WI38 (cell line): Measurements from ENCODE around the gene FAM131C.

ENCODE experiments used
- H3K4me3 ChIP-seq: 2 replicates; pipeline ENCODE4 v1.5.1; 2011; ENCODE audit warnings: low read depth, mild to moderate bottlenecking, control low read depth, low read length
- TF ChIP-seq, protein P1 (sequence below): IDR thresholded peaks from 2 replicates; pipeline ENCODE4 v1.5.1; 2012; ENCODE audit warnings: low read depth, mild to moderate bottlenecking, control low read depth, low read length

Gene FAM131C, protein sequence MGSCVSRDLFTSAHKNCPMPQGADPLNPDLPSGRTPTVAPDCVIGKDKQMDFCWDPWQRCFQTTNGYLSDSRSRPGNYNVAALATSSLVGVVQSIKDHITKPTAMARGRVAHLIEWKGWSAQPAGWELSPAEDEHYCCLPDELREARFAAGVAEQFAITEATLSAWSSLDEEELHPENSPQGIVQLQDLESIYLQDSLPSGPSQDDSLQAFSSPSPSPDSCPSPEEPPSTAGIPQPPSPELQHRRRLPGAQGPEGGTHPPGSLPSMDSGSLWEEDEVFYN

DNA sequence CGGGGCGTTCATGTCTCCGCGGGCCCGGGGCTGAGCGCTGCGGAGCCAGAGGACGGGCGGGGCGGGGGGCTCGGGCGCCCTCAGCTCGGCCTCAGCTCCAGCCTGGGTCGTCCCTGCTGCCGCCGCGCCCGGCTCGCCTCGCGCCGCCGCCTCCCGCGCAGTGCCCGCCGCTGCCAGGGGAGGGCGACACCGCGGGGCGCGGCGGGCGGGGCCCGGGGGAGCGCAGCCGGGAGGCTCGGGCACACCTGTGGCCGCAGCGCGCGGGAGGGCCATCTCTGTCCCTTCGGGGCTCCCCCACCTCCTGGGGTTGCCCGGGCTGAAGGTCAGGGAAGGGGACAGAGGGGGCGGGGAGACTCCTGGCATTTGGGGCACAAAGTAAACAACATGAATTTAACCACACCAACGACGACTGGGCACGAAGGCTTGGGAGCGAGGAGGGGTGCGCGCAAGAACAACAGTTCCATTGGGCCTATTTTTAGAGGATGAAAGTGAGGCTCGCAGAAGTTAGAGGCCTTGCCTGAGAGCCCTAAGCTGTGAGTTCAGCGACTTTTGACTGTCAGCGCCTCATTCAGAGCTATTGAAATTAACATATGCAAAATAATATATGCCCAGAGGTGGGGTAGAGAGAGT is at the start of gene FAM131C:
TSS of gene FAM131C (minus strand) at position 162 of the 630 bp plus-strand sequence. CDS start 209 bp downstream, outside the sequence.
- TF ChIP-seq, protein P1, sequence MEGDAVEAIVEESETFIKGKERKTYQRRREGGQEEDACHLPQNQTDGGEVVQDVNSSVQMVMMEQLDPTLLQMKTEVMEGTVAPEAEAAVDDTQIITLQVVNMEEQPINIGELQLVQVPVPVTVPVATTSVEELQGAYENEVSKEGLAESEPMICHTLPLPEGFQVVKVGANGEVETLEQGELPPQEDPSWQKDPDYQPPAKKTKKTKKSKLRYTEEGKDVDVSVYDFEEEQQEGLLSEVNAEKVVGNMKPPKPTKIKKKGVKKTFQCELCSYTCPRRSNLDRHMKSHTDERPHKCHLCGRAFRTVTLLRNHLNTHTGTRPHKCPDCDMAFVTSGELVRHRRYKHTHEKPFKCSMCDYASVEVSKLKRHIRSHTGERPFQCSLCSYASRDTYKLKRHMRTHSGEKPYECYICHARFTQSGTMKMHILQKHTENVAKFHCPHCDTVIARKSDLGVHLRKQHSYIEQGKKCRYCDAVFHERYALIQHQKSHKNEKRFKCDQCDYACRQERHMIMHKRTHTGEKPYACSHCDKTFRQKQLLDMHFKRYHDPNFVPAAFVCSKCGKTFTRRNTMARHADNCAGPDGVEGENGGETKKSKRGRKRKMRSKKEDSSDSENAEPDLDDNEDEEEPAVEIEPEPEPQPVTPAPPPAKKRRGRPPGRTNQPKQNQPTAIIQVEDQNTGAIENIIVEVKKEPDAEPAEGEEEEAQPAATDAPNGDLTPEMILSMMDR, result no peak
- H3K4me3 ChIP-seq, result peak within 1 kb of the TSS; percentile 50

DNA sequence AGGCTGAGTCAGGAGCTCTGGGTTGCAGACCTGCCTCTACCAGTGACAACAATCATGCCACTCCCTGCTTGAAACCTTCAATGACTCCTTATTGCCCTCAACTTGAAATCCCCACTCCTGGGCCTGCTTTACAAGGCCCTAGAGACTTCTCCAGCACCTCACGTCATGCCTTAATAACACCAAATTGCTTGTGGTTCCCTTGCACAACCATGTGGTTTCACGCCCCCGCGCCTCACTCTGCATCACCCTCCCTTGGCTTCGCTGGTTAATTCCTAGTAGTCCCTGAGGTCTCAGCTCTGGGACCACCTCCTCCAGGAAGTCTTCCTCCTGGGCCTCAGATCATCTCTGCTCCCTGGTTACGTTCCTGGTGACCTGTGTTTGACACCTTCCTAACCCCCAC is 49.5 kb upstream of the FAM131C start:
- TF ChIP-seq, protein P1, result no peak
- H3K4me3 ChIP-seq, result no peak overlapping the region

DNA sequence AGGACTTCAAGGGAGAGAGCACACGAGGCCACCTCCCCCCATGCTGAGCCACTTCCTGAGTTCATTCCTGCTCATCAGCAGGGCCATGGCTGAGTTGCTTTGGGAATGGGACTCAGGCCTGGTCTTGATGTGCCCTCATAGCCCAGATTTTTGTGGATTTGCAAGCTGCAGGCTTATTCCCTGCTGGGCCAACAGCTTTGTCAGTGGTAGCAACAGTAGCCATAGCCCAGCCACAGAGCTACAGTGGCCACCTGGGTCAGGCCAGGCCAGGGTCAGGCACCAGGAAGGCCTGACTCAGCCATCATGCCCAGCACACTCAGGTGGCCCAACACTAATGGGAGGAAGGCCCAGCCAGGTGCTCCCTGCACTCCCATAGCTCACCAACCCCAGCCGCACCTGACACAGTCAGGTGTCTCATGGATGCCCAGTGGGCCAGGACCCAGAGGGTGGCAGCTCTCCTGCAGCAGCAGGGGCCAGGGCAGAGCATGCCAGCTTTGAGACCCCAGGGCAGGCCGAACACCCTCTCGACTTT is 49.0 kb upstream of the FAM131C start:
- TF ChIP-seq, protein P1, result no peak
- H3K4me3 ChIP-seq, result no peak overlapping the region

DNA sequence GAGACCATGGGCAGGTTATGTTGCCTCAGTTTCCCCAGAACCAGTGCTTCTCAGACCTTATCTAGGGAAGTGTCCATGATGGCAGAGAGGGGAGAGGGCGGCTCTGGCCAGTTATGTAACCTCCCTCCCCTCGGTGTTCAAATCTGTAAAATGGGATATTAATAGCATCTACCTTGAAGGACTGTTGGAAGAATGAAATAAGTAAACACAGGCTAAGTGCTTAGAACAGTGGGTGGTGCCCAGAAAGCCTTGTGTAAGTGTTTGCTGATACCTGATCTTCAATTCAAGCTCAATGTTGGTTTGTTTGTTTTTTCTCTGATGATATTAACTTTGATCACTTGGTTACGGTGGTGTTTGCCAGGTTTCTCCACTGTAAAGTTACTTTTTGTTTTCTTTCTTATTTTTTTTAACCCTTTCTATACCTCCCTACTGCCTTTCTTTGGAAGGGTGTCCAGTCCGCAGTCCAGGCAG is 47.5 kb upstream of the FAM131C start:
- no peak overlapping the region for H3K4me3 ChIP-seq
- TF ChIP-seq, protein P1, result no peak

DNA sequence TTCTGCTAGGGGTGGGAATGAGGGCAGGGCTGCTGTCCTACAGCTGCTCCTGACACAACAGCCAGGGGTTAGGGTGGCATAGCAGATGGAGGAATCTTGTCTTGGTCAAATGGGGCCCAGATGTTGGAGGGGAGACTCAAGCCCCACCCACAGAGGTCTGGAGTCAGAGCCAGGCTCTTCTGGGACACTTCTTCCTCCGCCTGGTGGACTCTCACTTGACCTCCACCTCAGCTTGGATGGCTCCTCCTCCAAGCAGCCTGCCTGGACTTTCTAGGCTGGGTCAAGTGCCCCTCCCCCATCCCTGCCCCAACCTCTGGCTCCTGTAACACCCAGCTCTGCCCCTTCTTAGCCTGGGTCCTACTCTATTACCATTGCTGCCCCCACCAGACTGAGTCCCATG is 47.0 kb upstream of the FAM131C start:
- TF ChIP-seq, protein P1, result no peak
- no peak overlapping the region for H3K4me3 ChIP-seq

DNA sequence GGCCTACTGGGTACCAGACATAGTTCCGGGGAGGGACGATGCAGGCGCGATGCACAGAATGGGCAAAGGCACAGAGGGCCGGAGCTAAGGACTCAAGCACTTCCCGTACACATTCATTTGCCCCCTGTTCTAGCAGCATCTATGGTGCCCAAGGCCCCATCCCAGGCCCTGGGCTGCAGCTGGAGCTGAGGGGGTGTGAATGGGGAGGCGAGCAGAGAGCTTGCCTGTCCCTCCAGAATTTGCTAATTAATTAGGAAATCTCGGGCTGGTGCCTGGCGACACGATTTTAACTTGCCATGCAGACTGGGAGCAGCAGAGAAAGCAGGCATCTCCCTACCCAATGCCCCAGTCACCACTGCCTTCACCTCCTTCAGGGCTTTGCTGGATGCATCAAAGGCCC is 46.5 kb upstream of the FAM131C start:
- TF ChIP-seq, protein P1, result no peak

DNA sequence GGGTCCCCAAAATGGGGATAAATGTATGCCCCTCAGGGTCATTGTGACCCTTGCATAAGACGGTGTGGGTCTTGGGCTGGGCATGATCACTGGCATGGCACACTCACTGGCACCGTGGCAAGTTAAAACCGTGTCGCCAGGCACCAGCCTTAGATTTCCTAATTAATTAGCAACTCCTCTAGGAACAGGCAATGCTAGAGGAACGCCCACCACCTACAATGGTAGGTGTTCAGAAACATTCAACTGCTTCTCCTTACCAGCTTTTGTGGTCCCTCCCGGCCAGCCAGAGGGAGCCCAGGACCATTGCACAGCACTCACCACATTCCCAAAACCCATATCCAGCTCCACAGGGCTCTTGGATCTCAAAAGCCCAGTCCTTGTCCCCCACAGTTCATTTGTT is 46.1 kb upstream of the FAM131C start:
- TF ChIP-seq, protein P1, result no peak
- no peak overlapping the region for H3K4me3 ChIP-seq

More for the DNA sequence above, 46.5 kb upstream of the FAM131C start:
- no peak overlapping the region for H3K4me3 ChIP-seq
